HG02870 (cell line): Measurements from ENCODE around the gene FANCM.

Source experiments
- ATAC-seq: cut with Tn5 transposase; IDR thresholded peaks from one replicate; pipeline ENCODE4 v1.9.1; 2021; ENCODE audit warnings: mild to moderate bottlenecking, moderate library complexity; ENCODE audit not compliant: unreplicated experiment

Gene FANCM

GRCh38 chr14:45135659-45136395 lies at the start of gene FANCM:
FANCM (plus strand) TSS chr14:45135930; CDS start chr14:45136032, 102 bp downstream.
- ATAC-seq: peak; percentile 31

GRCh38 chr14:45089813-45090212 lies 45.9 kb upstream of the FANCM start:
- ATAC-seq: peak; percentile 88

- no peak for ATAC-seq
Measured at GRCh38 chr14:45091710-45092109, 44.0 kb upstream of the FANCM start.

GRCh38 chr14:45094275-45094674 lies 41.5 kb upstream of the FANCM start:
- no peak for ATAC-seq

GRCh38 chr14:45095143-45095542 lies 40.6 kb upstream of the FANCM start:
- no peak for ATAC-seq

- ATAC-seq: no peak
Measured at GRCh38 chr14:45096218-45096617, 39.5 kb upstream of the FANCM start.

- no peak for ATAC-seq
Measured at GRCh38 chr14:45103806-45104205, 31.9 kb upstream of the FANCM start.

GRCh38 chr14:45104561-45104960 lies 31.2 kb upstream of the FANCM start:
- no peak for ATAC-seq

- no peak for ATAC-seq
Measured at GRCh38 chr14:45112896-45113781, 22.6 kb upstream of the FANCM start.

- no peak for ATAC-seq
Measured at GRCh38 chr14:45114327-45114726, 21.4 kb upstream of the FANCM start.

- ATAC-seq: no peak
Measured at GRCh38 chr14:45118594-45118993, 17.1 kb upstream of the FANCM start.

GRCh38 chr14:45120096-45120495 lies 15.6 kb upstream of the FANCM start:
- no peak for ATAC-seq

- ATAC-seq: no peak
Measured at GRCh38 chr14:45123271-45123670, 12.5 kb upstream of the FANCM start.

- no peak for ATAC-seq
Measured at GRCh38 chr14:45125754-45126153, 10.0 kb upstream of the FANCM start.

GRCh38 chr14:45128963-45129629 lies 6.6 kb upstream of the FANCM start:
- ATAC-seq: no peak

GRCh38 chr14:45133683-45134050 lies 2.1 kb upstream of the FANCM start:
- ATAC-seq: no peak

- peak; percentile 95 for ATAC-seq
Measured at GRCh38 chr14:45134051-45134958, 1.4 kb upstream of the FANCM start, which contains the start of gene FKBP3. FKBP3 (minus strand) TSS chr14:45134481; CDS start chr14:45134456, 25 bp downstream.

- ATAC-seq: no peak
Measured at GRCh38 chr14:45135156-45135555, 574 bp upstream of the FANCM start.

- no peak for ATAC-seq
Measured at GRCh38 chr14:45136399-45136798, 669 bp downstream of the FANCM start.

GRCh38 chr14:45140661-45141187 lies 5.0 kb downstream of the FANCM start:
- ATAC-seq: no peak
